ENCODE measurements around the gene PARD3B.

The PARD3B gene

DNA sequence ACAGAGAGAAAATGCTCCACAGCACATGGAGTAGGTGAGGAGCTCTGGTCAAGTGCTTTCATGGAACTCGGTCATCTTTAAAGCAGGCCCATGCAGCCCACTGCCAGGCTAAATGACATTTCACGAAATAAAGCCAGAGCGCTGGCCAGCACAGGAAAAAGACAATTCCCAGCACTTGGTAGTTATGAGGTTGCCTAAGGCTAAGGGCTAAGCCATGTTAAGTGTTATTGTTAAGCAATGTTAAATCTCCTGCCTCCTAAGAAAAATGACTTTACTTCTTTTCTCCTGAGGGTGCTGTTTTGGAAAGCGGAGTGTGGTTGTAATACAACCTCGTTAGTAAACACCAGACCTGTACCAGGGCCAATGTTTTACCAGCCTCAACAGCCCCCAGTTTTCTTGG, 1011.1 kb downstream of the PARD3B start:
- H3K4me1 Mint-ChIP-seq = no peaks in the 10 kb centered on the region
- H3K9me3 Mint-ChIP-seq = no peaks in the 10 kb centered on the region
- DNase-seq = no peak
- H3K4me3 Mint-ChIP-seq = no peak overlapping the region
- no peak for ATAC-seq
- H3K27me3 Mint-ChIP-seq = no peaks in the 10 kb centered on the region
- no peak overlapping the region for H3K27ac Mint-ChIP-seq

DNA sequence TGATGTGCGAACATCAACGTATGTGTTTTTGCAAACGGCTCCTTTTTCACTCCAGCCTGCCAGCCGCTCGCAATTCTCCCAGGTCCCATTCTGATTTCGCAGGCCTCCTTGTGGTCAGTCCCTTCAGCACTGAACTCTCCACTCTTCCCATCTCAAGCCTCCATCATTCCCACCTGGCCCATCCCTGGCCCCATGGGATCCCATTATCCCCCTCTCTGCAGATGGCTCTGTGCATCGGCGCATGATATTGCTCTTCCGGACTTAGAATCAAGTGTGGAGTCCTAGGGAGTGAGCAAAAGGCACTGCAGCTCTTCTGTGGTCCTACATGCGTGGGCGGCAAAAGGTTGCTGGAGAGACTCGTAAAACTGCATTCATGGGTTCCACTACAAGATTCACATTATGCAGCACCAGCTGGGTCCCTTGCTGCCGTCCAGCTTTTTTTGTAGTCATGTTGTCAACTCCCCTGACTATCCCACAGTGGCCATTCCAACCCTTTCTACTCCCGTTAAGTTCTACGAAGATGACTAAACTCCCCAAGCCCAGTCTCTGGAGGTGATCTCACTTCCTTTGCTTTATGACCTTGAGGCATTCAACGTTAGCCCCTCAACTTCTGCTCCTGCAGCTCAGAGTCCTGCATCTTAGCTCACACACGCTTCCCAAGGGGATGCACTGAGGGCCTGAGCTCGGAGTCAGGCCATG, 1011.7 kb downstream of the PARD3B start:
- Mint-ChIP-seq H3K4me1 (no peaks in the 10 kb centered on the region), H3K27ac (no peak overlapping the region), H3K9me3 (no peaks in the 10 kb centered on the region), H3K27me3 (no peaks in the 10 kb centered on the region), H3K4me3 (no peak overlapping the region)
- DNase-seq (no peak), ATAC-seq (no peak)

DNA sequence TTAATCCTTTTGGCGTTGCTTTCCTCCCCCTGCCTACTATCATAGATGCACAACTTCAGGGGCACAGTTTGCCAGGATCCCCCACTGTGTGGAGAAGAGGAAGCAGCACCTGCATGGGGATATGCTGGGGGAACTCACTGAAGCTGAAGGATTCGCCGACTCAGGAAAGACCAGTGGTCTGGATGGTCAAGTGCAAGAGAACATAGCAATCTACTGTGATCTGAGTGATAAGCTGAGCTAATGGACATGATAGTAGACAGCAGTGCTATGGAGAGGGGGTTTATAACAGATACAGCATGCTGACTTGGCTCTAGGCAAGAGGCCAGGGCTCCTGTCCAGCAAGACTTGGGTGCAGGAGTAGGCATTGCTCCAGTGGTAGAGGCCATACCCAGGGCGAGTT, 1012.6 kb downstream of the PARD3B start:
- no peaks in the 10 kb centered on the region for H3K9me3 Mint-ChIP-seq
- H3K4me1 Mint-ChIP-seq = no peaks in the 10 kb centered on the region
- DNase-seq = no peak
- no peaks in the 10 kb centered on the region for H3K27me3 Mint-ChIP-seq
- ATAC-seq = no peak
- no peak overlapping the region for H3K4me3 Mint-ChIP-seq
- H3K27ac Mint-ChIP-seq = no peak overlapping the region

DNA sequence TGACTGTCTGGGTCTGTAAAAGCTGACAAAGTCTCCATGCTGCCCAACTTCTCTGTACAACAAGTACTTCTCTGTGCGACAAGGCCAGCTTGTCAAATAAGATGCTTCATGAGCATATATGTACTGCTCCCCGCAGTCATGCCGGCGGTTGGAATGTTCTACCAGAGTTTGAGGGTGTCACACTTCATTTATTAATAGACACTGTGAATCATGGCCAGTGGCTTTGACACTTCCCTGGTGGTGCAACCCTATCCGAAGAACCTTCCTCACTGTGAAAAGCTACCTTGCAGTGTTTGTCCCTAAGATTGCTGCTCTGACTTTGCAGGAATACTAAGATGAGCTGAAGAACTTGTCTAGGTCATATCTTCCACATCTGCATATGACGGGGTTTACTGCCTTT, 1016.2 kb downstream of the PARD3B start:
- H3K4me3 Mint-ChIP-seq = no peak overlapping the region
- H3K9me3 Mint-ChIP-seq = no peaks in the 10 kb centered on the region
- H3K27ac Mint-ChIP-seq = no peak overlapping the region
- ATAC-seq (no peak), DNase-seq (no peak)
- H3K4me1 Mint-ChIP-seq = no peaks in the 10 kb centered on the region
- no peaks in the 10 kb centered on the region for H3K27me3 Mint-ChIP-seq

DNA sequence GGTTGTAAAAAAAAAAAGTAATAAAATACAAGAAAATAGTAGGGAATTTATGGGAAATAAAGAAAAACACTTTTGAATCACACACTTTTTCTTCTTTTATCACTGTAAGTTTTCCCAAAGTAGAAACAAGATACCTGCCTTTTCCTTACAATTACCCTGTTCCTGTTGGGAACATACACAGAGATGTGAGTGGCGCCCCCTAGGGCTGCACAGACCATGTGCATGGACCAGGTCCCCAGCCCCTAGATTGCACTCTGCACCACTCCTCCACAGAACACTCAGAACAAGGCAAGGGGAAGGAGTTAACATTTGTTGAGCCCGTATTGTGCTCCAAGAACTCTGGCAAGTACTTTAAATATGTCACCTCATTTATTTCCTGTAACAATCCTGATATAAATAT, 1018.4 kb downstream of the PARD3B start:
- no peaks in the 10 kb centered on the region for H3K4me1 Mint-ChIP-seq
- peak in 1 of 2 donors; percentile 18 for DNase-seq
- H3K27me3 Mint-ChIP-seq = no peaks in the 10 kb centered on the region
- no peak overlapping the region for H3K4me3 Mint-ChIP-seq
- no peak for ATAC-seq
- H3K9me3 Mint-ChIP-seq = no peaks in the 10 kb centered on the region
- H3K27ac Mint-ChIP-seq = no peak overlapping the region

DNA sequence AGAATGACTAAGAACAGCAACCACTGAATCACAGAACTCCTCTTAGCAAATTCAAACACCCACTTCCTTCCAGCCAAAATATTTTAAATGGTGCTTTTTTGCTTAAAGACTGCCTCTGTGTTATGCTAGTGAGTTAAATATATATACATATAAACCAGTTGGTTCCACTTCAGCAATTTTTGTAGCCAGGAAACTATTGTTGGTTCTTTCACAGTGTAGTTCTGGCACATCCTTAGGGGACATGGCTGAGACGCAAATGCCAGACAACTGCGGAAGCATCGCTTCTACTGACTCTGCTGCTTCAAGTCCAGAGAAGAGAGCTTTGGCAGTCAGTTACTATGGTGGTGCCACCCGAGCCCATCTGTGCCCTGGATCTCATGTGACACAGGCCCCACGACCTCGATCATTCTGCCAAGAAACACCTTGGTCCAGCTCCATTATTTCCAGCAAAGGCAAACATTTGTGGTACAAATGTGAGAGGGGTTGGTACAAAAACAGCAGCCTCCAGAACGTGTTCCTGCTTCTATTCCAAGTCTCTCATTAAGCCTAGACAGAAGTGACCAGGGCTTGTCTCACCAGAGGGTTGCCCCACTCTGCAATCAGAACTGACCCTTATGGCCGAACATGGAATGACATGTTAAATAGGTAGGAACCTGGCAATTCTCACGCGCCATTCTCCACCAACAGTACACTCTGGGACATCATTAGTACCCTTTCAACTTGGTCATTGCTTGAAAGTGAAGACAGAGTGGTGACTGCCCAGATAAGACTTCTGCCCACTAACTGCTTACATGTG, 1019.3 kb downstream of the PARD3B start:
- Mint-ChIP-seq H3K4me1 (no peaks in the 10 kb centered on the region), H3K27ac (no peak overlapping the region), H3K9me3 (no peaks in the 10 kb centered on the region), H3K4me3 (no peak overlapping the region), H3K27me3 (no peaks in the 10 kb centered on the region)
- no peak for ATAC-seq
- DNase-seq = no peak

DNA sequence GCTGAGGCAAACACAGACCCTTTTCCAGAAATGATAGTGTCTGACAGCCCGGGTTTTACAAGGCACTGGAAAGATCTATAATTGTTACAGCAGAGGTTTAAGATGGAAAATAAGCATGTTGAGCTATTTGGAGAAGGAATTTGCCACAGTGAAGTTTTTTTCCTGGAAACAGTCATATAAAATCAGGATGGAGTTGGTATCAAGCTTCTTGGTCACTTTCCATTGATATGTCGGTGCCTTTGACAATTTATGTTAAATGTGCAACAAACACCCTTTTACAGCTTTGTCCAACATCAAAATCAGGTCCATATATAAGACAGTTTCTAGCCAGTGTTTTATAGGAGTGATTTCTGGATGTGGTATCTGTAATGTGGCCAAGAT, 1019.9 kb downstream of the PARD3B start:
- no peaks in the 10 kb centered on the region for H3K27me3 Mint-ChIP-seq
- H3K9me3 Mint-ChIP-seq = no peaks in the 10 kb centered on the region
- no peak overlapping the region for H3K4me3 Mint-ChIP-seq
- ATAC-seq (no peak), DNase-seq (no peak)
- no peak overlapping the region for H3K27ac Mint-ChIP-seq
- H3K4me1 Mint-ChIP-seq = no peaks in the 10 kb centered on the region

DNA sequence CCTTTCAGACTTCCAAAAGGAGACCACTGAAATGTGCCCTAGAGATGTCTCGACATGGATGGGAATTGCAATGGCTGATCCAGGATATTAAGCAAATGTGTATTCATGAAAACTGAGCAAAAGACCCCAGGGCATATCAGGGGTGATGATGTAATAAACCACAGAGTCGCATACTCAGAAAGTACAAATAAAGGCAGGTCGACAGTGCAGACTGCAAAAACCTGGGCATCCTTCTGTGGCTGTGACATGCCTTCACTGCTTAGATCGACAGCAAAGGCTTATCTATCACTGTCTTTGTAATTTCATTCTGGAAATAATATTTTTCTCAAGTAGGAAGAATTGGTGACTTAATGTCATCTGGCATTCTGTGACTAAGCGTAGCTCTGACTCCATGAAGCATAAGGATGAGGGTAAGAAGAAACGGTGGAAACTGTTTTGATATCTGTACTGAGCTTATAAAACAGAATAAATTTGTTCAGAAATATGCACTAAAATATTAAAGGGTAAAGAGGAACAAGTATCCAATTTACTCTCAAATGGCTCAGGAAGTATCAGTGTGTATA, 1021.4 kb downstream of the PARD3B start:
- H3K9me3 Mint-ChIP-seq = no peaks in the 10 kb centered on the region
- no peak overlapping the region for H3K4me3 Mint-ChIP-seq
- DNase-seq (no peak), ATAC-seq (no peak)
- H3K27ac Mint-ChIP-seq = no peak overlapping the region
- no peaks in the 10 kb centered on the region for H3K4me1 Mint-ChIP-seq
- H3K27me3 Mint-ChIP-seq = no peaks in the 10 kb centered on the region

DNA sequence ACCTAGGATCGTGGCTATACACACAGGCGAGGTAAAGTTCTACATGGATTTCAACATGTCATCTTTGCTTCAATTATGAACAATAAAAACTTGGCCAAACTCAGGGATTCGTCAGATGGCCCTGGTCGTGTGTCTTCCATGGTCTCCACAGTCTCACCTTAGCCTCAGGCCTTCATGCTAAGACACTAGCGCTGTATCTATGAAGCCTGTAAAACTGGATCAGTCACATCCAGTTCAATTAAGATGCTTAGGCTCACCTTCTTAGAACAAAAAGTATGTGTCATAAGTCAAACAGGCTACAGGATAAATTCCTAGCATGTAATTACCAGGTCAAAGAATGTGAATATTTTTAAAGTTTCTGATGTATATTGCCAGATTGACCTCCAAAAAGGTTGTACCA, 1023.3 kb downstream of the PARD3B start:
- ATAC-seq = no peak
- Mint-ChIP-seq H3K4me1 (no peaks in the 10 kb centered on the region), H3K27ac (no peak overlapping the region), H3K9me3 (peaks cover 6 to 8% of the 10 kb centered on the region in 2 donors), H3K27me3 (no peaks in the 10 kb centered on the region), H3K4me3 (no peak overlapping the region)
- no peak for DNase-seq

DNA sequence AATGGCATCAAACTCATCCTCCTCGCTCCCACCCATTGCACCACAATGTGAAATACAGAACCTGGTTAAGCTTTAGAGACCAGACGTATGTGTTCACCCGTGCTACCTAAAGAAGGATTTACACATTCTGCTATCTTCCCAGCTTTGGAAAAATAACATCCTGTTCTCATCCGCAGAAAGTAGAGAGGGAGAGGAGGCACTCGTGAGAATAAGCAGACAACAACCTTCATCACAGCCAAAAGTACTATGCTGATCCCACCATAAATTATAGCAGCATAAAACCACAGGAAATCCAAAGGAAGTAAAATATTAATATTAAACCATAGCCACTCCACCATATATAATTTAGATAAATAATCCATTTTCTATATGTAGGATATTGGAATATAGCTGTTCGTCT, 1025.4 kb downstream of the PARD3B start:
- Mint-ChIP-seq H3K27ac (no peak overlapping the region), H3K27me3 (no peaks in the 10 kb centered on the region), H3K9me3 (peaks cover 10 to 14% of the 10 kb centered on the region in 2 donors), H3K4me3 (no peak overlapping the region), H3K4me1 (no peaks in the 10 kb centered on the region)
- DNase-seq (no peak), ATAC-seq (no peak)

DNA sequence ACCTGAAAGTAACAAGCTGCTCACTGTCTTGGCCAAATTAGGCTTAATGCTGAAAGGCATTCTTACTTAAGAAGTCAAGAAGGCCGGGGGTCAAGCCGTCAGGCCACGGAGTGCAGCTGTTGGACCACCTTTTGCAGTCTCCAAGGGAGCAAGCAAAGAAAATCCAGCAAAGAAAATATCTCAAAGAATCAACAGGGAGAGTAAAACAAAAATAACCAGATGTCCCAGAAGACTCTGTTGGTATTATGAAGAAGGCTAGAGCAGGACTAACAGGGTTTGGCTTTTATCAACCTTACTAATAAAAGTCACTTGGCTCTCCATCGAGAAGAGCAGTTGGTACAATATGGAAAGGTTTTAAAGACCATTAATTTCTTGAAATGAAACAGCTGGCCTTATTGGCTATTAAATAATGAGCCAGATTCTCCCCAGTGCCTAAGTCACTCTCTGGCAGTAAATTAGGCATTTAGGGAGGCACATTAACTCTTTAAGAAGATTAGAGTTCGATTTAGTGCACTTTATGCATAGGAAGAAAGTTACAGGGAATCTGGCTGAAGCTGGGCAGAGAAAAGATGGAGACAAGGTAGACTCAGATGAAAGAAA, 1026.2 kb downstream of the PARD3B start:
- Mint-ChIP-seq H3K9me3 (peaks cover 10 to 16% of the 10 kb centered on the region in 2 donors), H3K27ac (no peak overlapping the region), H3K27me3 (no peaks in the 10 kb centered on the region), H3K4me1 (no peaks in the 10 kb centered on the region), H3K4me3 (no peak overlapping the region)
- DNase-seq (no peak), ATAC-seq (no peak)

DNA sequence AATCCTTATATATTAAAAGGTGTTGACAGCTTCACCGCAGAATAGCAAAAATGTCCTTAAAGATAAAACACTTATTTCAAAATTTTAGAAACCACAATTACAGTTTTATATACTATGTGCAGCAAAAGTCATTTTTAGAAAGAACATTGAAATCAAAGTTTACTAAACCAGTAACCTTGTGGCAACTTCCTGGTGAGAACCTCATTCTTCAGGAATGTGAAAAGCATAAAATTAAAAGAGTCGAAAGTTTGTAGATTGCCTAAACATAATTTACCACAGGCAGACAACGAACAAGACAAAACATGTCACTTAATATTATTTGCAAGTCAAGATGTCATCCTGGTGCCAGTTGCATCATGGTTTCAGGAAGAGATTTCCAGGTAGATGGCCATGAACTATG, 1028.7 kb downstream of the PARD3B start:
- ATAC-seq (no peak), DNase-seq (no peak)
- H3K4me1 Mint-ChIP-seq = no peaks in the 10 kb centered on the region
- no peak overlapping the region for H3K4me3 Mint-ChIP-seq
- H3K27me3 Mint-ChIP-seq = no peaks in the 10 kb centered on the region
- H3K9me3 Mint-ChIP-seq = peaks cover 10 to 16% of the 10 kb centered on the region in 2 donors
- H3K27ac Mint-ChIP-seq = no peak overlapping the region

DNA sequence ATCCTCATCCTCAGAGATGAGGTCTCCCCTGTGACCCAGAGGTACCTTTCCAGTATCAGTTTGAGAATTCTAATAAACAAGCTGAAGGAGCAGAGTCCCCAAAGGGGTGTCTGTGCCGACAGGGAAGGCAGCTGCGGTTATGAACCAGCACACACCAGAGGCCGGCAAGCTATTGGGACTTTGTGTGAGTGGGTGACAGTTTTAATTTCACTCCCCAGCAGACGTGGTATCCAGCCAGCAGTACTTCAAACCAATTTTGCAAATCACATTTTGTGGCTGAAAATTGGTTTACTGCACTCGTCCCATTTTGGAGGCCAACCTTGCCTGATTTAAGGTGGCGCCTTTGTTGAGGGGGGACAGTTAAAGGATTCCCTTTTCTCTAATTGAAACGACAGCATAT, 1034.1 kb downstream of the PARD3B start:
- ATAC-seq = no peak
- H3K27ac Mint-ChIP-seq = no peak overlapping the region
- no peak for DNase-seq
- H3K27me3 Mint-ChIP-seq = no peaks in the 10 kb centered on the region
- no peaks in the 10 kb centered on the region for H3K4me1 Mint-ChIP-seq
- no peak overlapping the region for H3K4me3 Mint-ChIP-seq
- H3K9me3 Mint-ChIP-seq = peaks cover 4 to 8% of the 10 kb centered on the region in 2 donors

DNA sequence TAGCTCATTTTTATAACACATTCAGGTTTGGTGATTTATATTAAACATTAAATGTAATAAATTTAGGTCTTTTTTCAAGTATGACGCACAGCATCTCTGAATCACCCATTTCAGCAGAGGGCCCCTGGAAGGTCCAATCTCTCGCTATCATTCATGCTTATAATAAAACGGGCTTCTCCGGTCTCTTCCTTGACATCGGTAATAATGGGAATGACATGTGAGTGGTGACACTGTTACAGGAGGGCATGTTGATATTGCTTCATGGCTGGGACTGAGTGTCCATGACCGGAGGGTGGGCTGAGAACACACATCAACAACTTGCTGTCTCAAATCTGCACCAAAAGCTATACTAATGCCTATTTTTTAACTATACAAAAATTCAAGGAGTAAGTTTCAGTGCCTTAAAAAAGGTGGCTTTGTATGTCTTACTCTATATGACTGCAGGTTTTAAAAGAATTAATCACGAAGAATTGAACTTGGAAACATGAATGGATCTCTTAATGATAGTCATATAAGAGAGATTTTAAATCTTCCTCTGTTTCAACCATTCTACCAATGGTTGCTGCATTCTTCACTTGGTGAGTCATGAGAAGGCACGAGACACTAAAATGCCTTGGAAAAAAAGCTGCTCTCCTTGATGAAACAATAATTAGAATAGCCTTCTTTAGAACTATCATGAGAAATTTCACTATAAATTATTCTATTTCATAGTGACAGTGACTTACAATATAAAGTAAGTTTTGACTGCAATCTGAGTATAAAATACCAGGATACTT, 1035.1 kb downstream of the PARD3B start:
- peaks cover 2 to 4% of the 10 kb centered on the region in 2 donors for H3K9me3 Mint-ChIP-seq
- no peaks in the 10 kb centered on the region for H3K4me1 Mint-ChIP-seq
- H3K27ac Mint-ChIP-seq = no peak overlapping the region
- no peak overlapping the region for H3K4me3 Mint-ChIP-seq
- no peak for ATAC-seq
- H3K27me3 Mint-ChIP-seq = no peaks in the 10 kb centered on the region
- DNase-seq = no peak

DNA sequence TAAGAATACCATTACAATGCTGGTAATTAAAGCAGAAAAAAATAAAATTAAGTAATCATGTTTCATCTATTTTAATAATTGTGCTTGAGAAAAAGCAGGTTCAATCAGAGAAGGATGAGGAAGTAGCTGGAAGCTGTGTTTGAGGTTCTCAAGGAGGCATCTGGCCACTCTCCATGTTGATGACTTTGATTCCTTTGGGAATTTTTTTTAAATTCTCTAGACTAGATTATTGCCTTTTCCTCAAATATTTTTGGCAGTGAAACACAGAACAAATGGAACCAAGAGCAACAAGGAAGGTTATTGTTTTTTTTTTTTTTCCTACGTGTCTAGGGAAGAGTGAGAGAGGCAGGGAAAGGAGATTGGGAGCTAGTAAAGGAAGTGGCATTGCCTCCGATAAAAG, 1037.1 kb downstream of the PARD3B start:
- Mint-ChIP-seq H3K9me3 (no peaks in the 10 kb centered on the region), H3K27me3 (no peaks in the 10 kb centered on the region), H3K4me3 (no peak overlapping the region), H3K4me1 (no peaks in the 10 kb centered on the region), H3K27ac (no peak overlapping the region)
- DNase-seq = no peak
- ATAC-seq = no peak
